Endodermal cell (in vitro differentiated cells): ENCODE results near the gene RNF145. TPM values are rescaled to one million over a fixed set of nuclear protein-coding genes. Genes with fewer than 3 reads are reported as not detected.

ENCODE experiments used
- DNase-seq: peaks from one replicate; pipeline ENCODE4 v3.0.0-alpha.2; 2017
- H3K27ac ChIP-seq: 2 replicates; pipeline ENCODE4 v1.5.1; 2013; ENCODE audit warnings: mild to moderate bottlenecking, low read depth, low read length, moderate library complexity
- H3K27me3 ChIP-seq: 2 replicates; pipeline ENCODE4 v1.6.1; 2013; ENCODE audit warnings: mild to moderate bottlenecking, low read length, moderate library complexity; ENCODE audit not compliant: insufficient read depth, control insufficient read depth, poor library complexity, severe bottlenecking
- H3K36me3 ChIP-seq: 2 replicates; pipeline ENCODE4 v1.7.0; 2013; ENCODE audit warnings: mild to moderate bottlenecking, low read length, moderate library complexity; ENCODE audit not compliant: control insufficient read depth, insufficient read depth
- H3K4me1 ChIP-seq: one replicate; pipeline ENCODE4 v1.7.0; 2013; ENCODE audit warnings: low read length; ENCODE audit not compliant: control insufficient read depth, insufficient read depth
- H3K4me3 ChIP-seq: 2 replicates; pipeline ENCODE4 v1.5.1; 2013; ENCODE audit warnings: mild to moderate bottlenecking, low read length, moderate library complexity
- H3K9ac ChIP-seq: 2 replicates; pipeline ENCODE4 v1.6.1; 2013; ENCODE audit warnings: mild to moderate bottlenecking, low read length, moderate library complexity; ENCODE audit not compliant: poor library complexity, severe bottlenecking; ENCODE audit errors: extremely low read depth
- H3K9me3 ChIP-seq: 2 replicates; pipeline ENCODE4 v1.6.1; 2013; ENCODE audit warnings: mild to moderate bottlenecking, low read length, moderate library complexity; ENCODE audit not compliant: control insufficient read depth
- H3K27ac Mint-ChIP-seq: 2 replicates; pipeline ENCODE4 v1.8.0; 2020; ENCODE audit warnings: mixed read lengths
- H3K27me3 Mint-ChIP-seq: 2 replicates; pipeline ENCODE4 v1.8.0; 2021; ENCODE audit warnings: mild to moderate bottlenecking, mixed read lengths; ENCODE audit not compliant: insufficient read depth
- H3K36me3 Mint-ChIP-seq: 2 replicates; pipeline ENCODE4 v1.8.0; 2020; ENCODE audit warnings: low read depth, mixed read lengths
- H3K4me1 Mint-ChIP-seq: 2 replicates; pipeline ENCODE4 v1.8.0; 2020; ENCODE audit warnings: mixed read lengths
- H3K4me3 Mint-ChIP-seq: 2 replicates; pipeline ENCODE4 v1.8.0; 2020; ENCODE audit warnings: mild to moderate bottlenecking, moderate library complexity, mixed read lengths
- H3K9me3 Mint-ChIP-seq: 2 replicates; pipeline ENCODE4 v1.8.0; 2020; ENCODE audit warnings: mild to moderate bottlenecking, mixed read lengths
- WGBS, 2 experiments: methylation state at CpG; one replicate each; pipeline versions ENCODE4 v1.1.5 to v1.1.7; 2013; ENCODE audit warnings: missing lambda C conversion rate in 2 of 2, mixed read lengths in 1 of 2; ENCODE audit not compliant: insufficient coverage in 1 of 2, insufficient read length in 1 of 2; 5-methylcytosine and 5-hydroxymethylcytosine counted together
- total RNA-seq, 2 donors: library from RNA; stranded (reverse); fragmentation: NEBNext Ultra II Directional in 1 of 2; extraction: Animal tissue kit (Norgen Biotek cat#: 25700) in 1 of 2; gene quantifications; 2 replicates in 1 of 2; 3 replicates in 1 of 2; pipeline ENCODE4 v1.2.1, GENCODE V29; 2021
- TF ChIP-seq, protein P1 (sequence below): fragments of 200-600 bp; sonication (generic); conservative IDR thresholded peaks from 2 replicates; pipeline ENCODE4 v1.5.0; 2021; ENCODE audit warnings: antibody characterized with exemption, mild to moderate bottlenecking

Gene RNF145
- total RNA-seq, 2 donors from 2014 or later = 50.2 to 50.4 TPM

- no peaks in the 10 kb centered on the region for H3K9me3 Mint-ChIP-seq
- H3K36me3 ChIP-seq = peaks cover 49% of the 10 kb centered on the region
- H3K36me3 Mint-ChIP-seq = peaks cover 43% of the 10 kb centered on the region
- no peaks in the 10 kb centered on the region for H3K27me3 ChIP-seq
- DNase-seq = no peak
- no peak overlapping the region for H3K9ac ChIP-seq
- TF ChIP-seq, protein P1, sequence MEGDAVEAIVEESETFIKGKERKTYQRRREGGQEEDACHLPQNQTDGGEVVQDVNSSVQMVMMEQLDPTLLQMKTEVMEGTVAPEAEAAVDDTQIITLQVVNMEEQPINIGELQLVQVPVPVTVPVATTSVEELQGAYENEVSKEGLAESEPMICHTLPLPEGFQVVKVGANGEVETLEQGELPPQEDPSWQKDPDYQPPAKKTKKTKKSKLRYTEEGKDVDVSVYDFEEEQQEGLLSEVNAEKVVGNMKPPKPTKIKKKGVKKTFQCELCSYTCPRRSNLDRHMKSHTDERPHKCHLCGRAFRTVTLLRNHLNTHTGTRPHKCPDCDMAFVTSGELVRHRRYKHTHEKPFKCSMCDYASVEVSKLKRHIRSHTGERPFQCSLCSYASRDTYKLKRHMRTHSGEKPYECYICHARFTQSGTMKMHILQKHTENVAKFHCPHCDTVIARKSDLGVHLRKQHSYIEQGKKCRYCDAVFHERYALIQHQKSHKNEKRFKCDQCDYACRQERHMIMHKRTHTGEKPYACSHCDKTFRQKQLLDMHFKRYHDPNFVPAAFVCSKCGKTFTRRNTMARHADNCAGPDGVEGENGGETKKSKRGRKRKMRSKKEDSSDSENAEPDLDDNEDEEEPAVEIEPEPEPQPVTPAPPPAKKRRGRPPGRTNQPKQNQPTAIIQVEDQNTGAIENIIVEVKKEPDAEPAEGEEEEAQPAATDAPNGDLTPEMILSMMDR = no peak
- no peak overlapping the region for H3K27ac Mint-ChIP-seq
- no peaks in the 10 kb centered on the region for H3K27me3 Mint-ChIP-seq
- H3K4me3 Mint-ChIP-seq = no peak overlapping the region
- H3K4me3 ChIP-seq = no peak overlapping the region
- H3K9me3 ChIP-seq = peaks cover 13% of the 10 kb centered on the region
- no peaks in the 10 kb centered on the region for H3K4me1 ChIP-seq
- H3K4me1 Mint-ChIP-seq = no peaks in the 10 kb centered on the region
- WGBS, 2 experiments = 93 to 100% methylated on average over 1 to 3 of the region's 3 CpGs
- H3K27ac ChIP-seq = no peak overlapping the region
Observed at GRCh38 chr5:159190170-159190569, 19.2 kb downstream of the RNF145 start.

- WGBS, 2 experiments = 96 to 100% methylated on average over 3 of the region's 4 CpGs
- H3K36me3 Mint-ChIP-seq = peaks cover 37% of the 10 kb centered on the region
- TF ChIP-seq, protein P1 = no peak
- no peaks in the 10 kb centered on the region for H3K27me3 Mint-ChIP-seq
- peaks cover 4% of the 10 kb centered on the region for H3K4me1 Mint-ChIP-seq
- no peaks in the 10 kb centered on the region for H3K9me3 Mint-ChIP-seq
- Histone ChIP-seq H3K4me1 (no peaks in the 10 kb centered on the region), H3K27ac (no peak overlapping the region), H3K9me3 (peaks cover 13% of the 10 kb centered on the region), H3K27me3 (no peaks in the 10 kb centered on the region), H3K9ac (no peak overlapping the region), H3K36me3 (peaks cover 43% of the 10 kb centered on the region), H3K4me3 (no peak overlapping the region)
- no peak for DNase-seq
- no peak overlapping the region for H3K4me3 Mint-ChIP-seq
- no peak overlapping the region for H3K27ac Mint-ChIP-seq
Observed at GRCh38 chr5:159189310-159189709, 20.0 kb downstream of the RNF145 start.

DNA sequence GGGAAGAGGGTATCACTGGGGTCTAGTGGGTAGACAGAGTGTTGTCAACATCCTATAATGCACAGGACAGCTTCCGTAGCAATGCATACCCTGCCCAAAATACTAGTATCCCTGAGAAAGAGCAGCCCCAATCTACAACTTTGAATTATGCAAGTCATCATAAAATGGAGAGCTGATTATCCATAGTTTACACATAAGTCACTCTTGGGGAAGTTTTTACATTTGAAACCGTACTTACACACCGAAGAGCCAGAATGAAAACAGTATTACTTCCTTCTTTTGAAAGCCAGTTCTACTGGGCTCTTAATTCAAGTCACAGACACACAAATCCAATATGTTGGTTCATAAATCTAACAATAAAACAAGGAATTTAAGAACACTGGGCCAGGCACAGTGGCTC, 21.6 kb downstream of the RNF145 start:
- no peaks in the 10 kb centered on the region for H3K27me3 Mint-ChIP-seq

More for the DNA sequence above, 21.6 kb downstream of the RNF145 start:
- Mint-ChIP-seq H3K36me3 (peaks cover 28% of the 10 kb centered on the region), H3K9me3 (no peaks in the 10 kb centered on the region), H3K4me1 (peaks cover 4% of the 10 kb centered on the region), H3K27ac (no peak overlapping the region), H3K4me3 (no peak overlapping the region)
- H3K4me1 ChIP-seq = no peaks in the 10 kb centered on the region
- H3K27me3 ChIP-seq = no peaks in the 10 kb centered on the region
- H3K36me3 ChIP-seq = peaks cover 27% of the 10 kb centered on the region
- no peak overlapping the region for H3K9ac ChIP-seq
- WGBS, 2 experiments = 98 to 100% methylated on average over 3 of the region's 3 CpGs
- TF ChIP-seq, protein P1 = no peak
- H3K4me3 ChIP-seq = no peak overlapping the region
- DNase-seq = no peak
- no peak overlapping the region for H3K27ac ChIP-seq
- peaks cover 13% of the 10 kb centered on the region for H3K9me3 ChIP-seq
